ENCODE results near the gene FKBP11.

Gene FKBP11

DNA sequence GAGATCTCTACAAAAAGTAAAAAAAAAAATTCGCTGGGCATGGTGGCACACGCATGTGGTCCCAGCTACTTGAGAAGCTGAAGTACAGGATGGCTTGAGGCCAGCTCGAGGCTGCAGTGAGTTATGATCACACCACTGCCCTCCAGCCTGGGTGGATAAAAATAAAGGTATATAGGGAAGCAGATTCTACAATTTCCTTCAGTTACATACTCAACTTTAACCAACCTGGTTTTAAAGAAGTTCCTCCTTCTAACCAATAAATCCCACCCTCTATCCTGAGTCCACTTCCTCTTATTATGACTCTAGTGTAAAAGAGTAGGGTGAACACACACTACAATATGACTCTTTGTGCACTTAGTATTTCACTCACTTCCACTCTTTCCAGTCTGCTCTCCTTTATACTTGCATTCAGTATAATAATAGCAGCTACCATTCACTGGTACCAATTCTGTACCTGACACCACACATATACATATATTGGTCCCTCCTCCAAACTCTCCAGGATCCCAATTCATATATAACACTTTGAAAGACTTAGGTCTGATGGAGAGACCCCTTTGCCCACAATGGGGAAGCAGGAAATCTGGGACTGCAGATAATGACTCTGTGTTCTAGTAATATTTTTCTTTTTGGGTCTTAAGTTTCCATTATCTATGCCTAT, 29.7 kb upstream of the FKBP11 start:
- TF ChIP-seq, protein P1, sequence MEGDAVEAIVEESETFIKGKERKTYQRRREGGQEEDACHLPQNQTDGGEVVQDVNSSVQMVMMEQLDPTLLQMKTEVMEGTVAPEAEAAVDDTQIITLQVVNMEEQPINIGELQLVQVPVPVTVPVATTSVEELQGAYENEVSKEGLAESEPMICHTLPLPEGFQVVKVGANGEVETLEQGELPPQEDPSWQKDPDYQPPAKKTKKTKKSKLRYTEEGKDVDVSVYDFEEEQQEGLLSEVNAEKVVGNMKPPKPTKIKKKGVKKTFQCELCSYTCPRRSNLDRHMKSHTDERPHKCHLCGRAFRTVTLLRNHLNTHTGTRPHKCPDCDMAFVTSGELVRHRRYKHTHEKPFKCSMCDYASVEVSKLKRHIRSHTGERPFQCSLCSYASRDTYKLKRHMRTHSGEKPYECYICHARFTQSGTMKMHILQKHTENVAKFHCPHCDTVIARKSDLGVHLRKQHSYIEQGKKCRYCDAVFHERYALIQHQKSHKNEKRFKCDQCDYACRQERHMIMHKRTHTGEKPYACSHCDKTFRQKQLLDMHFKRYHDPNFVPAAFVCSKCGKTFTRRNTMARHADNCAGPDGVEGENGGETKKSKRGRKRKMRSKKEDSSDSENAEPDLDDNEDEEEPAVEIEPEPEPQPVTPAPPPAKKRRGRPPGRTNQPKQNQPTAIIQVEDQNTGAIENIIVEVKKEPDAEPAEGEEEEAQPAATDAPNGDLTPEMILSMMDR (IDR thresholded peaks at IDR 0.05; ENCODE audit: extremely low read depth, missing control alignments): no peak
- no peak for DNase-seq (ENCODE audit: low spot score)

DNA sequence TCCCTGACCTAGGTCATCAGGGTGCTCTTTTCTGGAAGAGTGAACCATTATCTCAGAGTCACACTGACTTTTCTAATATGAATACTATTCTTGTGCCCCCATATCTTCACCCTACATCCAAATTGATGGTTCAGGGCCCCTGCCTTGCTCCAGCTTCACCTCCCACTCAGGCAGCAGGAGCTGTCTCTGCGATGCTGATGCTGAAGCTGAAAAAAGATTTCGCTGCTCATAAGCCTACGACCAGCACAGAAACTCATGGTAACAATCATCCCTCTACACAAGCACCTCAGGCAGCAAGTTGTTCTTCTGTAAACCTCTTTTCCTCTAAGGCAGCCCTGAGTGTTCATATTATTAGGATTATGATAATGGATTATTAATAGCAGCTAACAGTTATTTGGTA, 28.8 kb upstream of the FKBP11 start:
- DNase-seq (ENCODE audit: low spot score): no peak
- TF ChIP-seq, protein P1 (IDR thresholded peaks at IDR 0.05; ENCODE audit: extremely low read depth, missing control alignments): no peak

DNA sequence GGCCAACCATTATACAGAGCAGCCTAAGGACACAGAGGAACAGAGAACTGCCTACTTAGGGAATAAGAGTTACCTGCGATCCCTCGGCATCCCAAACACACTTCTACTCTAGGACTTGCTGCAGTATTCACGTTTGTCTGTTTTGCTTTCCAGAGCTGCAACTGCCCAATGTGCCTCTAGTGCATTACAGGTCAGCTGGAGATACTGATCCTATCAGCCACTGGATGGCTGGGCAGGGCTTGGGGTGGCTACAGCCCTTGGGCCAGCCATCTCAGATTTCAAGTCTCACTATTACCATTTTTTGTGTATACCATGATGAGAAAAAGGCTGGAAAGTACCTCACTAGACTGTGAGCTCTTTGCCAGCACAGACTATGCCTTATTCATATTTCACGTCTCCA, 27.4 kb upstream of the FKBP11 start:
- no peak for DNase-seq (ENCODE audit: low spot score)
- TF ChIP-seq, protein P1 (IDR thresholded peaks at IDR 0.05; ENCODE audit: extremely low read depth, missing control alignments): no peak

- TF ChIP-seq, protein P1 (IDR thresholded peaks at IDR 0.05; ENCODE audit: extremely low read depth, missing control alignments): no peak
- no peak for DNase-seq (ENCODE audit: low spot score)
Observed at GRCh38 chr12:48947727-48948126, 22.4 kb upstream of the FKBP11 start.

- TF ChIP-seq, protein P1 (IDR thresholded peaks at IDR 0.05; ENCODE audit: extremely low read depth, missing control alignments): no peak
- no peak for DNase-seq (ENCODE audit: low spot score)
Observed at GRCh38 chr12:48946943-48947342, 21.7 kb upstream of the FKBP11 start.

- TF ChIP-seq, protein P1 (IDR thresholded peaks at IDR 0.05; ENCODE audit: extremely low read depth, missing control alignments): no peak
- no peak for DNase-seq (ENCODE audit: low spot score)
Observed at GRCh38 chr12:48946205-48946604, 20.9 kb upstream of the FKBP11 start.

DNA sequence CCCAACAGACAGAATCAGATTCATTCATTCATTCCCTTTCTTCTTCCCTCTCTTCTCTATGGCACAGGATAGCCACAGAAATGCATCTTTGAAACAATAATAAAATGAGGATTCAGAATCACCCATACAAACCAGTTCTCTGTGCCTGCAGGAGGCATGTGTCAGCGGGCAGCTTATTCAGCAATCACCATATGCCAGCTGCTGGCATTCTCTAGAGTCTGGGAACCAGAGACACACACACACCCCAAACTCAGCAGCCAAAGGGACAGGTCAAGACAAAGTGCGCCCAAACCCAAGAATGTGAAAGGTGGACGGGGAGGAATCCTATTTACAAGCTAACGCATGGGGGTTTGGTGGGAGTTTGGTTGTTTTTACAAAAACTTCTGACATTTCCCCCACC, 17.9 kb upstream of the FKBP11 start:
- no peak for DNase-seq (ENCODE audit: low spot score)
- TF ChIP-seq, protein P1 (IDR thresholded peaks at IDR 0.05; ENCODE audit: extremely low read depth, missing control alignments): no peak

Data from GM20000 (cell line).